GM21723 (cell line): ENCODE data around the gene TEX48.
A peak's percentile ranks its signal among the peaks of the same experiment; 100 is the strongest.

ENCODE experiments used
- ATAC-seq: cut with Tn5 transposase; IDR thresholded peaks from one replicate; pipeline ENCODE4 v1.9.1; 2021; ENCODE audit warnings: mild to moderate bottlenecking, moderate library complexity; ENCODE audit not compliant: unreplicated experiment

Gene TEX48

DNA sequence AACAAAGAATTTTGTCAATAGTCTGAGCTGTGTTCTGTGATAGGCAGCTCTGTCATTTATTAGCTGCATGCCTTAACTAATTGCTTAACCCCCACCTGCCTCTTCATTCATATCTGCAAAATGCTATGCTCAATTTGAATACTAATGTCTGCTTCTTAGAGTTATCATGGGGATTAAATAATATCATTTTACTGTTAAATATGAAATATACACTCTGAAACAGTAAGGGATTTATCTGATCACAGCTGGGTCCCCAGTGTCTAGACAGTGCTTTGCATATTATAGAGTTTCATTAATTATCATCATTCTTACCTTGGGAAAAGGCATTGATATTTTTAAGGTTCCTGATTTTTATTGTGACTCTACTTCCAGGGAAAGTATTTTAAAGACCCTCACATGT is 12.0 kb downstream of the TEX48 start:
- ATAC-seq: no peak

DNA sequence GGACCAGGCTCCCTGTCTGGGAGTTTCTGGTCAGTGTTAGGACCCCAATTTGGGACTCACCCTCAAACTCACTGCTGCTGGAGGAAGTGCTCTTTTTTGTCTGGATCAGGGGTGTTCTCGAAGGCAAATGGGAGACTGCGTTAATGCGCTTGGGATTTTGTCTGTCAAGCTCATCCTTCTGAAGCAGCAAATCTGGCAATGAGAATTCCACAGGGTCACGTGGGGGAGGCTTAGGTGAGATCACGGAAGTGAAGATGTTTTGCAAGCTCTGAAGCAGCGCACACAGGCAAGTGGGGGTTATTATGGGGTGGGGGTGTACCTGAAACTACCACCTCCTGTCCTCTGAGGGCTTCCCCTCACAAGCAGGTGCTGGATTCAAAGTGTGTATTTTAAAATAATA is 13.8 kb downstream of the TEX48 start:
- no peak for ATAC-seq

DNA sequence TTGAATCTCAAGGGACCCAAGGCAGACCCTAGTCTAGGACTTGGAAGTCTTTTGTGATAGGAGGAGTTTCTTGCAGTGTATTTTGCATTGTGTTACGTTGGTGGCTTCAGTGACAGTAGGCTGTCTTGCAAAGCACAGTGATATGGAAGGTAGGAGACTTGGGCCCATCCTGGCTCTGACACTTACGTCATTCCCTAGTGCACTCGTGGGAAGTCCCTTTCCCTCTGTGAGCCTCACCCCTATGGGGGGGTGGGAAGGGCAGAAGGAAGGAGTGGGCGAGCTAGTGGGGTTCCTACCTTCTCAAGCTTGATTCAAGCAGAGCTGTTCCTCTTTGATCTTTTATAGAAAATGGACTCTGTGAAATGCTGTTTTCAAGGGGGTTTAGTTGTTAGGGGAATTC is 15.1 kb downstream of the TEX48 start:
- ATAC-seq: no peak

DNA sequence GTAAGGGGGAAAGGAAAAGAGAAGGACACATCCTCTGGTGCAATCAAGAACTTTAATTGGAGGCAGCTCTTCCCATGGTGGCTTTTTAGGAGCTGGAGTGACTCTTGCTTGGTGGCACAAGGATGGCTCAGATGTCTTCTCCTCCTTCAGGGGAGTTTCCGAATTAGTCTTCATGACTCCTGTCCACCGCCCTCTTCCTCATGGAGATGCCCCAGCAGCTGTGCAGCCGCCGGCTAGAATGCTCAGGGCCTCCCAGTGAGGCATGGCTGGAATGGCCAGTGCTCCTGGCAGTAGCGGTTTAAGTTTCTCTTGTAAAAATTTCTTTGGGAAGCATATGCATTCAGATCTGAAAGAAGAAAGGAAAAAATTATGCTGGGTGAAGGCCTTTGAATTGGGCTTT is 15.6 kb downstream of the TEX48 start:
- no peak for ATAC-seq

DNA sequence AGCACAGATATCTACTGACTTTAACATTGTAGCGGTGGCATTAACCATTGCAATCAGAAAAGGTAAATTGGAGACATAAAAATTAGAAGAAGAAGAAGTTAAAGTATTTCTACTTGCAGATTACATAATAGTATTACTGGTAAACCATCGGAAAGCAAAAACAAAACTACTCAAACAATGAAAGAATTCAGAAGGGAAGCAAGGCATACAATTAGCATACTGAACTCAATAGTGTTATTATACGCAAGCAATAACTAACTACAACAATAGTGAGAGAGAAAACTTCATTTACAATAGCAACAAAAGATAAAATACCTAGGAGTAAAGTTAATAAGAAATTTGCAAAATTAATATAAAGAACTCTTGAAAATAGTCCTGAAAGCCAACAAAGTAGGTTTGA is 17.8 kb downstream of the TEX48 start:
- ATAC-seq: no peak

DNA sequence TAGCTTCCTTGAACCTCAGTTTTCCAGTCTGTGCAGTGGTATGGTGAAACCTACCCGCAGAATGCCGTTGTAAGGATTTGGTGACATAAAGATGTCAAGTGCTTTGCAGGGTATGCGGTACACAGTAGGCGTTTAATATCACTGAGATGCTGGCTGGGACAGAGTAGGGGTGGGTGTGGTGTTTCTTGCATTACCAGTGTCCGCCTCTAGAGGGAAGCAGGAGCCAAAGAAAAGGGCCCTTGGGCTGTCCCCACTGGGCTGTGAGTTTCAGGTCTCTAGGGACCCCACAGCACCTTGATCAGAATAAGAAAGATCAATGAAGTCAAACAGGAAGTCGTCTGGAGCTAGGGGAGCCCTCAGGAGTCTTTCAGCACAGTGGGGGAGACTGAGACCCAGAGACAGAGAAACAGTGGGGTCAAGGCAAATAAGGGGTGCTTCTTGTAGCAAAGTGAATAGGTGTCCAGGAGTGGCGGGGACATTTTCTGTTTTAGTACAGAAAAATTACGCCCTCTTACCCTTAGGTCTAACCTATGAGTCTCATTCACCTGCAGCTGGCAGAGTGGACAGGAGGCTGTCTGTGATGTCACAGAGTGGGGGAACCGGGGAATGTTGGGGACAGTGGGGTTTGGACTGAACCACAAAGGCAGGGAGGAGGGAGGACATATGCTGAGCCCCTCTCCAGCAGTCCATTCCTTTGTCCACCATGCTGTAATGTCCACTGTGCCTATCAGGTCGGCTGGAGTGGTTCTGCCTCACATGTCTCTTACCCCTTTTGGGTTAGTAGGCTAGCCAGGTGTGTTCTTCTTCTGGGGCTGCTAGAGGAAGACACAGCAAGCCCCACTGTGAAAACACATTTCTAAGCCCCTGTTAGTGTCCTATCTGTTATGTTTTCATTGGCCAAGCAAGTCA is 19.7 kb downstream of the TEX48 start:
- peak; percentile 74 for ATAC-seq

DNA sequence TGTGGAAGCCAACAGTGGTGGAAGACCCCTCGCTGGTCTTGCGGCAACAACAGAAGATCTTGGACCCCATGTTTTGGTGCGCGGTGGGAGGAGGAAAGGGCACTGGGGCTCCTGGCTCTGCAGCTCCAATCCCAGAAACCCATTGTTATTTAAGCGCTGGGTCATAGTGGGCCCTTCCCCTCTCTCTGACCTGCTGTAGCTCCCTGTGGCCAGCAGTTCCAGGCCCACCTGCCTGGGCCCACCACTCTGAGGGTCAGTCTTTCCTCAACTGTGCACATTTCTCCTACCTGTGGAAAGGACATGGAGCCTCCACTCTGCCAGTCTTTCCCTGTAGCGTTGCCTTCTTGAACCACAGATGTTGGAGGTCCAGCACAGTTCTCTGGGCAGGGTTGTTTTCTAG is 24.3 kb downstream of the TEX48 start, which contains the start of gene TEX53:
TEX53 (minus strand) TSS at position 101 of the 400 bp plus-strand sequence; CDS start at position 70, 31 bp downstream.
- ATAC-seq: no peak

DNA sequence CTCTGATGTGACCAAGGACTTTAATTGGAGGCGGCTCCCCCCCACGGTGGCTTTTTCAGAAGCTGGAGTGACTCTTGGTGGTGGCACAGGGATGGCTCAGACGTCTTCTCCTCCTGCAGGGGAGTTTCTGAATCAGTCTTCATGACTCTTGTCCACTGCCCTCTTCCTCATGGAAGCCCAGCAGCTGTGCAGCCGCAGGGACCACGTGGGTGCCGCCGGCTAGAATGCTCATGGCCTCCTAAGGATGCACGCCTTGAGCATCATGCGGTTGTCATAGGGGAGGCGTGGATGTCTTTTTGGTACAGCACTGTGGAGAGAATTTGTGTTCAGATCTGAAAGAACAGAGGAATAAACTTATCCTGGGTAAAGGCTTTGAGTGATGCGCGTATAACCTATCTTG is 25.7 kb downstream of the TEX48 start:
- ATAC-seq: no peak

DNA sequence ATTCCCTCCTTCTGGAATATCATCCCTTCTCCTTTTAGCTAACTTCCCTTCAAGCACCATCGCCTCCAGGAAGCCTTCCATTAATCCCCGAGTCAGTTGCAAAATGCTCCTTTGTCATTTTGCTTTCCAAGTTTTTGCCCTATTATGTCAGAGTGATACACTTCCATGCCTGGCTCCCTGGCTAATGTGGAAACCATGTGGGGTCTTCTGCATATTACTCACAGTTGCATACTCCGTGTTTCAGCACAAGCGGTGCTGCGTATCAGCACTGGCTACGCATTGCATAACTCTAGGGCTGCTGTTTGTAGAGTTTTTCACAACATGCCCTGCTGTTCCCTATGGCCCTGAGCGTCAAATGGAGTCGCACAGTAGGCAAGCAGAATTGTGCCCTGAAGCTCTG is 26.3 kb downstream of the TEX48 start:
- no peak for ATAC-seq

DNA sequence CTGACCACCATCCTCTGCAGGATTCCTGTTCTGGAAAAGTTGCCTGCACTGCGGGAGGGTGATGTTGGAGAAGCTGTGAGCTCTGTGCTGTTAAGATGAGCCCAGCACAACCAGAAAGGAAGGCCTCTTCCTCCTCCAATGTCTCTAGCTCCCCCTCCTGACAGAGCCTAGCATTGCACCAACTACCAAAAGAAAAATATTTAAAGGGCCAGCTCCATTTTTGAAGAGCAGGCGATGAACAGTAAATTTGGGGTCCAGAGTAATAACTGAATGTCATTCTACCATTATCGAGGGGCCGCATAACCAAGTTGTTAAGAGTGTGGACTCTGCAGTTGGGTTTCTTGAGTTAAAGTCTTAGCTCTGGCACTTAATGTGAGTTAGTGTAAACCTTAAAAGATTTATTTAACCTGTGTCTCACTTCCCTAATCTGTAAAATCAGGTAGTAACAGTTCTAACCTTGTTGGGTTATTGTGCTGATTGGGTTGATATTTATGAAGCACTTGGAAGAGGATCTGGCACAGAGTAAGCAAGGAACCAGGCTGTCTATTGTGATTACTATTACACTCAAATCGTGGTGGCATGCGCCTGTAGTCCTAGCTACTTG is 28.3 kb downstream of the TEX48 start:
- ATAC-seq: peak; percentile 85

DNA sequence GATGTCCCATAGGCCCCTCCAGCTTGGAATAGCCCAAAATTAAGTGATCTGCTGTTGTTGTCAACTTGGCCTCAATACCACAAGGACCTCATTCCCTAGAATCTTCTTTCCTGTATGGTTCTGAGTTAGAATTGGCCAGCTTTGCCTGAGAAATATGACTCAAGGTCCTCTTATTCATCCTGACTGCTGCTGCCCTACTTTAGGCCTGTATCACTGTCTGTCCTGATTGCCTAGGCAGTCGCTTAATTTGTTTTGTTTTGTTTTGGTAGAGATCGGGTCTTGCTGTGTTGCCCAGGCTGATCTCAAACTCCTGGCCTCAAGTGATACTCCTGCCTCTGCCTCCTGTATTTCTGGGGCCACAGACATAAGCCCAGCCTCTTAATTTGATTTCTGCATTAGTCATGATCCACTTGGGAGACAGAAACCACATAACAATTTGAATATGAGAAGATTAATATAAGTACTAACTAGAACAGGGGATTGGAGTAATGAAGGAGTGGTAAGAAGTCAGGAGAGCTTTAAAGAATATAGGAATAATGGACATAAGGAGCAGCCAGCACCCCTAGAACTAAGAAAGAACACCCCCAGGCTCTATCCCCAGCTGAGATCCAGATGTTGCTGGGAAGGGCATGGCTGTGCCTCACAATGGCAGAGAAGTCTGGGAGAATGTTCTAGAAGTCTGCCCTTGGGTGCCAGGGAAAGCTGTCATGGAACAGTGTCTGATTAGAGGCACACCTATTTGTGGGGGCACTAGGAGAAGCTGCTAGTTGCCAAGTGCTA is 29.0 kb downstream of the TEX48 start:
- ATAC-seq: peak; percentile 32

DNA sequence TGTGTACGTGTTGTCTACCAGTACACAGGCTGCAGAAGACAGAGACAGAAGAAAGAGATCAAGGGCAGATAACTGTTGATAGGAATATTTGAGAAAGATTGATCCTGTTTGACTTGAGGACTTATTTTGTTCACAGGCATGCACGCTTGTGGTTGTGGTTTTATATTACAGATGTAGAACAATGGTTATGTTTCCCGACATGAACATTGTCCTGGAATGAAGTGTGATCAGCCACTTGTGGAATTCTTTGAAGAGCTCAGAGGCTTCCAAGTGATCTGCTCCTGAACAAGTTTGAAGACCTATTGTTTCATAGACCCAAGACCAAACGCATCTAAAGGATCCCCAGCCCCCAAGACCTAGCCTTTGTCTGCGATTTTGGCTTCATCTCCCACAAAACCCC is 38.1 kb downstream of the TEX48 start:
- no peak for ATAC-seq

DNA sequence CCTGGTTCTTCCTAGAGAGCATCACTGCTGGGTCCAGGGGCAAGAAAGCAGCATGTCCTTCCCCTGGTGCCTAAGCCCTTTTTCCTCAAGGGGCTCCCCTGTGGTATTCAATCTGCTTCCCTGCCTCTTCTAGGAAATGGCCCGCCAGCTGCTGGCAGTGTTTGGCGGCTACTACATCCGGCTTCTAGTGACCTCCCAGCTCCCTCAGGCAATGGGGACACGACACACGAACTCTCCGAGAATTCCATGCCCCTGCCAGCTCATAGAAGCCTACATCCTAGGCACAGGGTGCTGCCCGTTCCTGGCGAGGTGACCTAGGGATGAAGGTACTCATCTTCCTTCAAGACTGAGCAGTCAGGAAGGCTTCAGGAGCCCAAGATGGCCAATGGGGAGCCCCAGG is 39.0 kb downstream of the TEX48 start:
- ATAC-seq: no peak

DNA sequence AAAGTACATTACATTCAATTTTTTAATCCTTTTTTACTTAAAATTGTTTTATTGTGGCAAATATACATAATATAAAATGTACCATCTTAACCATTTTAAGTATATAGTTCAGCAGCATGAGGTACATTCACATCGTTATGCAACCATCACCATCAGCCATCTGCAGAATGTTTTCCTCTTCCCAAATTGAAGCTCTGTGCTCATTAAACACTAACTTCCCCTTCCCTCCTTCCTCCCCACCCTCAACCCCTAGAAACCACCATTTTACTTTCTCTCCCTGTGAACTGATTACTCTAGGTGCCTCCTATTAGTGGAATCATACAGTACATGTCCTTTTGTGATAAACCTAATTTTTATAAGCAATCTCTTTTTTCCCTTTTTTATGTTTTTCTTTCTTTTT is 40.0 kb downstream of the TEX48 start:
- ATAC-seq: no peak

DNA sequence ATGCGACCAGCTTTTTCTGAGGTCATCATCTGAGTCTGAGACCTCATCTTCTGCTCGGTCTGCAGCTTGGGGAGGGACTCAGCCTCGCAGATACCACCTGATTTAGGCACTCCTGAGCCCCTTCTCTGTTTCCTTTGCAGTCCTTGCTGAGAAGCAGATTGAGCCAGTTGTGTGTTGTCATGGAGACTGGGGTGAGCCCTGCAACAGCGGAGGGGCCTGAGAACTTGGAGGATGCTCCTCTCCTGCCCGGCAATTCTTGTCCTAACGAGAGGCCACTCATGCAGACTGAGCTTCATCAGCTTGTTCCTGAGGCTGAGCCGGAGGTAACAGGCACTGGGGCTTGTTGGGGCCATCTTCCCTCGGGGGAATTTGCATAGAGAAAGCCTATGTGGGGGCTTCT is 43.6 kb downstream of the TEX48 start:
- no peak for ATAC-seq

DNA sequence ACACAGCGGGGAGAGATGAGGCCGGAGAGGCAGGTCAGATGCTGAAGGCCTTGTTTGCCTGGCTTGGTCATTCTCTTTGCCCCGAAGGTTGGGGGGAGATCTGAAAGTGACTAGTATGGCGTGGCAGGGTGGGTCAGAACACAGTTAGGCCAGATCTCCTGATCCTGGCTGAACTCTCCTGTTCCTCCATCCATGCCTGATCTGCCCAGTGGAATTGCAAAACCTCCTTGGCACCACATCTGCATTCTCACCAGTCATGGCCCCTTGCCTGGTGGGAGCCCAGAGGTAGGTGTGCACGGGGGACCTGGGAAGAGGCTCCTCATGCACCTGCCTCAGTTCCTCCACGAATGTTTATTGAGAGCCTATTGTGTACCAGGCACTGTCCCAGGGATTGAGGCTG is 47.6 kb downstream of the TEX48 start:
- ATAC-seq: no peak

DNA sequence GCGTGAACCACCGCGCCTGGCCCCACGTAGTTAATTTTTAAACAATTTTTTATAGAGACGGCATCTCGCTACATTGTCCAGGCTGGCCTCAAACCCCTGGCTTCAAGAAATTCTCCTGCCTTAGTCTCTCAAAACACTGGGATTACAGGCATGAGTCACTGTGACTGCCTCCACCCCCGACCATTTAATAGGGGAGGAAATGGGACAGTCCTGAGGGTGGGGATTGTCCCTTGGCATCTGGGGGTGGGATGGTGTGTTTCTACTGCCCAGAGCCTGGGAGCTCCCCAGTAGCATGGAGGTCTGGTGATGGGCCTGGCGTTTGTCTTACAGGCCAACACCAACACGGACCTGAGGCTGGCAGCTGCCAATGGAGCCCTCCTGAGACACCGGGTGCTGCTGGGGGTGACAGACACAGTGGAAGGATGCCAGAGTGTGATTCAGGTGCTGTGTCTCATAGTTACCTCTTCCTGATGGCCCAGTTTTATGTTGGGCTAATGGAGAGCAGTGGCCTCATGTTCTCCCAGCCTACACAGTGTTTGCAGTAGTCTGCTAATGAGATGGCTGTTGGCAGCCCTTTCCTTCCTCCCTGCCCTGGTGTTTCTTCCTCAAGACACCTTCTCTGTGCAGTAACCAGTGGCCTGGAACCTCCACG is 48.4 kb downstream of the TEX48 start:
- no peak for ATAC-seq

DNA sequence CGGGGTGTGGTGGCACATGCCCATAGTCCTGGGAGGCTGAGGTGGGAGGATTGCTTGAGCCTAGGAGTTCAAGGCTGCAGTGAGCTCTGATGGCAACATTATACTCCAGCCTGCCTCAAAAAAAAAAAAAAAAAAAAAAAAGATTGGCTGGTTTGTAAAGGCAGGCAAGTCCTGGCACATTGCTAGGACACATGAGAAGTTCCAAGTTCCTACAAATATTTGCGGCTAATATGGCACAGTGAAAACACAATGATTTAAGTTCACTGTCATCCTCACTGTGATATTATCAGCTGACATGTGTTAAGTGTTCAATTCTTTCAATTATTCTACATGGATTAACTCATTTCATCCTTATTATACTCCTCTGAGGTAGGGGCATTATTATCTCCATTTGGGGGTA is 50.8 kb downstream of the TEX48 start:
- ATAC-seq: no peak

DNA sequence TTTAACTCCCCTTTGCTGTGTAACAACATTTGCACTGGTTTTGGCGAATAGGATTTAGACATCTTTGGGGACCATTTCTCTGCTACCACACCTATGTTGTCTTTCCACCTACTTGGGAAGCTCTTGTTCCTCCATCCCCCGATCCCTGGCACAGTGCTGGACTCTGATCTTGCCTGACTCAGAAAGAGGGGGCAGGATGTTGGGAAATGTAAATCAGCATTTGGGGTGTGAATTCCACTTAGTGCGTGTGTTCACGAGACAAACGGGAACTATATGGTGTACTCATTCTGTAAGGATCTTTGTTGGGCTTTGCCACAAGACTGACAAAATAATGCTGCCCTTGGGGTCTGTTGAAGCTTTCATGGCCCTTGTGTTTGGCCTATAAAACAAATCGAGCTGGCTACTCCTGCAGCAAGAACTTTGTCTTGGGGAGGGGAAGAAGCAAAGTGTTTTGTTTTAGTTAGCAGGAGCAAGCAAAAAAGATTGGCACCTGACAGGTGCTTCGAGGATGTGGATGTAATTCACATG is 52.4 kb downstream of the TEX48 start:
- ATAC-seq: no peak

DNA sequence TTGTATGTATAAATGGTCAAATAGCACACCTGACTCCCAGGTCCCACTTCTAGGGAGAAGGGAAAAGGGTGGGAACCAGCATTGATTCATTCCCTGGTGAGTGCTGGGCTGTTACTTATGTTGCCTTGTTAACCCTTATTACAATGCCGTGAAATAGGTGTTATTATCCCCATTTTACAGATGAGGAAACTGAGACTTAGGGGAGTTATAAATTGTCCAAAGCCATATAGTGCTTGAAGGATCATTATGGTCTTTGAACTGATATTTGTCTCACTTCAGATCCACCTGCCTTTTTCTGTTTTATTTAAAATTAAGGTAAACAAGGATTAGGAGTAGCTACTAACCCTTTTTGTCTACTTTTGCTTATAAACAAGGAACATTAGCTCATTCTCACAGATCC is 54.4 kb downstream of the TEX48 start:
- no peak for ATAC-seq
